HG03095 (cell line): ENCODE results near the gene NFIC.

ENCODE experiments used
- ATAC-seq: cut with Tn5 transposase; IDR thresholded peaks from one replicate; pipeline ENCODE4 v1.9.1; 2021; ENCODE audit warnings: moderate library complexity; ENCODE audit not compliant: unreplicated experiment

NFIC gene

GRCh38 chr19:3464587-3465235 lies 98.3 kb downstream of the NFIC start:
- ATAC-seq, result no peak

DNA sequence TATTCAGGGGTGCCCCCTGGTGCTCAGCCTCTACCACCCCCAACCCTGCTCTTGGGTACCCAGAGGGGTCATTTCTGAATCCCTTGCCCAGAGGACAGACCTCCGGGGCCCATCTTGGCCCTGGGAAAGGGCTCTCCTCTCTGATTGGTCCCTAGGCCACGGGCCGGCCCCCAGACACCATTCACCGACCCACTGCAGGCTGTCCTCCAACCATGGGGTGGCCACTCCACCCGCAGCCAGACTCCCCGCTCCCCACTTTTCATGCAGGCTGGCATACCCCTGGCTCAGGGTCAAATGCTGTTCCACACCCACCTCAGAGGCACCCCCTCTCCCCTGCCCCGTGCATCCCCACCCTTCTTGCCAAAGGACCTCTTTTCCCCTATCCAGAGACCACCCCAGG lies 99.2 kb downstream of the NFIC start:
- no peak for ATAC-seq

- ATAC-seq, result no peak
Observed at GRCh38 chr19:3466635-3467034, 100.3 kb downstream of the NFIC start.

GRCh38 chr19:3467437-3468198 lies 101.2 kb downstream of the NFIC start:
- no peak for ATAC-seq

GRCh38 chr19:3468211-3468610 lies 101.8 kb downstream of the NFIC start:
- no peak for ATAC-seq

- ATAC-seq, result no peak
Observed at GRCh38 chr19:3469638-3470499, 103.5 kb downstream of the NFIC start.

- no peak for ATAC-seq
Observed at GRCh38 chr19:3470500-3471128, 104.2 kb downstream of the NFIC start.

GRCh38 chr19:3471954-3472655 lies 105.7 kb downstream of the NFIC start:
- ATAC-seq, result no peak

DNA sequence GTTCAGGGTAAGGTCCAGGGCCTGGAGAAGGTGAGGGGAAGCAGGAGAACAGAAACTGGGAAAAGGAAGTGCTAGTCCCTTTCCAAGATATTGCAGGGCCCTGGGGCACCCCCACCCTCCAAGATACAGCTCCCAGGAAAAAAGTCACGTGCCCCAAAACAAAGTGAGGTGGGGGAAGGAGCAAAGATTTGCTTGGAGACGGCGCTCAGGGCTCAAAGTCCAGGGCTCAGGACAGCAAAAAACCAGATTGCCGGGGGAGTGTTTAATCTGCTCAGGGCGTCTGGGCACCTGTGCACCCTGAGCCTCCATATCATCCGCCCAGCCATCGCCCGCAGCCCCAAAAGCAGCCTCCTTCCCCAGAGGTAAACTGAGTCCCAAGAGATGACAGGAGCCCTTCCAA lies 107.6 kb downstream of the NFIC start:
- no peak for ATAC-seq

DNA sequence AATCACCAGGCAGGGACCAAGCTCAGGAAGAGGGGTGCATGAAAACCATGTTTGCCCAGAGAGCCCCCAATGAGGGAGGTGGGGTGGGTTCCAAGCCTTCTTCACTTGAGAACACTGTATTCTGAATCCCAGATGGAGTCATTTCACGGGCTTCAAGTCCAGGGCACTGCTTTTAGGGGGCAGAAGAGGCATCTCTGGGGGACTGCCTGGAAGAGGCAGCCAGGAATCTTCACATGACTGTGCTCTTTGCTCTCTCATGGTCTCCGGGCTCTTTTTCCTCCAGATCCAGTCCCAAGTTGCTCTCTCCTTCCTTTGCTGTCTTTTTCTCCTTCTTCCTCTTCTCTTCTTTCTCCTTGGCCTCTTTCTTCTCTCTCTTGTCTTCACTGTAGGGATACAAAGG lies 108.2 kb downstream of the NFIC start:
- no peak for ATAC-seq

DNA sequence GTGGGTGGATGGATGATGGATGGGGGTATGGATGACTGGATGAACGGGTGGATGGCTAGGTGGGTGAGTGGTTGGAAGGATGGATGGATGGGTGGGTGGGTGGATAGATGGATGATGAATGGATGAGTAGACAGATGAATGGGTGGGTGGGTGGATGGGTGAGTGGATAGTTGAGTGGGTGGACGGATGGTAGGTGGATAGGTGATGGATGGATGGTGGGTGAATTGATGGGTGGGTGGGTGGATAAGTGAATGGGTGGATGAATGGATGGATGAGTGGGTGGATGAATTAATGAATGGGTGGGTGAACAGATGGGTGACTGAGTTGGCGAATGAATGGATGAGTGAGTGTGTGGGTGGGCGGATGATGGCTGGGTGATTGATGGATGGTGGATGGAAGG lies 109.1 kb downstream of the NFIC start:
- no peak for ATAC-seq

GRCh38 chr19:3476830-3477229 lies 110.4 kb downstream of the NFIC start:
- no peak for ATAC-seq

GRCh38 chr19:3477506-3477905 lies 111.1 kb downstream of the NFIC start:
- no peak for ATAC-seq

GRCh38 chr19:3477951-3478350 lies 111.6 kb downstream of the NFIC start:
- no peak for ATAC-seq

GRCh38 chr19:3478409-3479176 lies 112.2 kb downstream of the NFIC start:
- ATAC-seq, result no peak

GRCh38 chr19:3479177-3479833 lies 112.9 kb downstream of the NFIC start:
- ATAC-seq, result no peak

- no peak for ATAC-seq
Observed at GRCh38 chr19:3479834-3480215, 113.4 kb downstream of the NFIC start.

DNA sequence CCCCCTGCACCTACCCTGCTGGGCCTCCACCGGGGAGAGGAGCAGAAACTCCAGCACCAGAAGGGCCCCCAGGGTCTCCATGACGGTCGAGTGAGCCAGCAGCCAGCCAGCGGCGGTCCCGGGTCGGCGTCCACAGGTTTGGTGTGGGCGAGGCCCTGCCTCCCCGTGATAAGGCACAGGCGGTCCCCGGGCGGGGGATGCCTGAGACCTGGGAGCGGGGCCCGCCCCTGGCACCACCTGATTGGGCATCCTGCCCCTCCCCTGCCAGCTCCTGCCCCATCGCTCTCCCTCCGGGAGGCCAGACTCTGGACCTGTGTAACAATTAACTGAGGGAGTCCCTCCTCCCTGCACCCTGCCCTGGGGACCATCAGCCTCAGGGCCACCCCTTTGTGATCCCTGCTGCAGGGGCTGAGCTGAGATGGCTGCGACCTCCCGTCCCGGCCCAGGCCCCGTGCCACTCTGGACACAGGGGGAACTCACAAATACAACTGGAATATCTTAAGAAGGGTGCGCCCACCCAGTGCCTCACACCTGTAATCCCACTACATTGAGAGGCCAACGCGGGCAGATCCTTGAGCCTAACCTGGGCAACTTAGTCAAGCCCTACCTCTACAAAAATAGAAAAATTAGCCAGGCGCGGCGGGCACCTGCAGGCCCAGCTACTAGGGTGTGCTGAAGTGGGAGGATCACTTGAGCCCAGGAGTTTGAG lies 114.2 kb downstream of the NFIC start, which contains the start of gene SMIM24:
SMIM24 (minus strand) TSS at position 143 of the 709 bp plus-strand sequence; CDS start at position 81, 62 bp downstream.
- no peak for ATAC-seq
